ENCODE measurements around the gene VSTM5.
"Not testable (repeated sequence)": the region's sequence is repeated elsewhere in the genome, so short reads cannot be mapped to it uniquely, and the experiment has no call there.

VSTM5 gene

DNA sequence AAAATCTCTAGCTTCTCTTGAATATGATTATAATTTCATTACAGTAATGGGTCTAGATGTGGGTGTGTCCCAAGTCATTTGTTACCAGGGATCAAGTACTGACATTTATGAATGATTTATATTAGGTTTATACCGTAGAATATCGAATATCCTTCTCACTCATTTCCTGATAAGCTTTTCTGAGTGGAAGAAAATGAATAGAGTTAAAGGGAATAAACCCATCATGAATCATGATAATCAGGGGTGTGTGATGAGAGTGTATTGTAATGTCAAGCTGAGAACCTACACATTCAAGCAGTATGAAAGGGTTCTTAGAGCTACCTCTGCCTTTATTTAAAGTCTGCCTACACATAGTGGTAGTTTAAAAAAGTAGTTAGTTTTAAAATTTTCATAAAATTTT is 49.1 kb downstream of the VSTM5 start:
- in situ Hi-C loops (cut with HindIII; ENCODE audit: low sequenced_read_pairs), result no loop called here

DNA sequence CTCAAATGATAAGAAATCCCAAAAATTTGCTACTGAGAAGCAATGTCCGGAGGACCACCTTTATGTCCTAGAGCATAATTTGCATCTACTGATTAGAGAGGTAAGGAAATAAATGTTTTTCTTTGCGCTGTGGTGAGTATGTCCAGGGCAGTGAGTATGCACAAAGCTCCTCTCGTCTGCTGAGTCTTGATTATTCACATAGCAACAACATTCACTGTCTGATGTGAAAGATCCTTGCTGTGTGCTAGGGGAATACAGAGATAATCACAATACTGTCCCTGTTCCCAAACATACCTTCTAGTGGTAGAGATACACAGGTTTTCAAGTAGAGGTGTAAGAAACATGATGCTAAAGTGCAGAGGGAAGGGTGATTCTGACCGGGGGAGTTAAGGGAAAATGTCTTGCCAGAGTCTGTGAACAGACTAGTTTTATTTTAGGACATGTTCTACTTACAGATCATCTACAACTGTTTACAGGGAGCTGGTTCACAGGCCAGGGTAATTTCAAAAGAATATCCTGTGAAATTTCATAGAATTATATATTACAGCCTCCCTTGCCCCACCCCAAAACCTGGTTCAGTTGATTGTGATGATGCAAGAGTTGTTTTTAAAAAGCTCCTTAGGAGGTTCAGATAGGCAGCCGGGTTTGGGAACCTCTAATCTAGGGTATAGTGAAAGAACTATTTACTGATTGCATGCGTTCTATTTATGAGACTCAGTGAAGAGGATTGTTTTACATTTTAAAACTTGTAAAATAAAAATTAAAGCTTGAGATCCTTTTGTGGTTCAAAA is 53.8 kb downstream of the VSTM5 start:
- in situ Hi-C loops (cut with HindIII; ENCODE audit: low sequenced_read_pairs), result no loop called here

GRCh38 chr11:93791493-93791892 is 58.9 kb downstream of the VSTM5 start:
- in situ Hi-C loops (cut with HindIII; ENCODE audit: low sequenced_read_pairs), result no loop called here

DNA sequence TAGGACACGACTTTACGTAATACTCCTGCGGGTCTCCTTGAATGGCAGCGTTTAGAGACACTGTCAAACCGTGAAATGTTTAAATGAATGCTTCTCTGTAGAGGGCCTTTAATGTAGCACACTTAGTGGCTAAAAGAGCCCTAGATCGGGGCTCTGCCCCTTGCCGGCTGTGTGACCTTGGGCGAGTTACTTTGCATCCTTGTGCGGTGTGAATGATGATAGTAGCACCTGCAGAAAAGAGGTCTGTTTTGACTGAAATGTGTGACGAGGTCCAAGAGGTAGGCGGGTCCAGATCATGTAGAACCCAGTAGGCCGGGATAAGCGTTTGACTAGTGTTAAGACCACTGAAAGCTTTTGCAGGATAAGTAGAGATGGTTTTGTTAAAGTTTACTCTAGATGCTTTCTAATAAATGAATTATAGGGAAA is 65.5 kb downstream of the VSTM5 start:
- in situ Hi-C loops (cut with HindIII; ENCODE audit: low sequenced_read_pairs), result no loop called here

GRCh38 chr11:93784145-93784934 is 66.1 kb downstream of the VSTM5 start, which contains the start of gene MED17:
TSS of gene MED17 (plus strand) at chr11:93784282. CDS start at chr11:93784514, 232 bp downstream.
- in situ Hi-C loops (cut with HindIII; ENCODE audit: low sequenced_read_pairs), result no loop called here

DNA sequence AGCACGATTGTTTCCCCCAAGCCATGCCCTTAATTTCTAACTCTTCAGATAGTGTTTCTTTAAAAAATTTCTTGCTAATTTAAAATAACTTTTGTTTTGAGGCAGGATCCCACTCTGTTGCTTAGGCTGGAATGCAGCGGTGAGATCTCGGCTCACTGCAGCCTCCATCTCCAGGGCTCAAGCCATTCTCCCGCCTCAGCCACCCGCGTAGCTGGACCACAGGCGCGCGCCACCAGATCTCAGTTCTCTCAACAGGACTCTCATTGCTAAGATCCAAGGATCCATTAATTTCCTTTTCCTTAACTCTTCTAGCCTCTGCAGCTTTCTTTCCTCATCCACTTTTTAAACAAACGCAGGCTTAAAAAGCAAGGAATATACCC is 66.7 kb downstream of the VSTM5 start:
- in situ Hi-C loops (cut with HindIII; ENCODE audit: low sequenced_read_pairs), result no loop called here

GRCh38 chr11:93783362-93783761 is 67.1 kb downstream of the VSTM5 start:
- in situ Hi-C loops (cut with HindIII; ENCODE audit: low sequenced_read_pairs), result no loop called here

- in situ Hi-C loops (cut with HindIII; ENCODE audit: low sequenced_read_pairs), result no loop called here
Measured at GRCh38 chr11:93775289-93775688, 75.1 kb downstream of the VSTM5 start.

DNA sequence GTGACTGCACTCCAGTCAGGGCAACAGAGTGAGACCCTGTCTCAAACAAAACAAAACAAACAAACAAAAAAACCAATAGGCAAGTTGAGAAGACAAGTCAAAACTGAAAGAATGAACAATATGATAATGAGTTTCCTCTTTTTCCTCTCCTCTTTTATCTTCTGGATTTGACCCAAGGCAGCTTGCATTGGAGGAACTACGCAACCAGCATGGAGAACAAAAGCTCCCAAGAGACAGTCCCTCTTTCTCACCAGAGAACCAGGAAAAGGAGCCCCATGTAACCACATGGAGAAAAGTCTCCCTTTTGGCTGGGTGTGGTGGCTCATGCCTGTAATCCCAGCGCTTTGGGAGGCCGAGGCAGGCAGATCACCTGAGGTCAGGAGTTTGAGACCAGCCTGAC is 75.9 kb downstream of the VSTM5 start:
- in situ Hi-C loops (cut with HindIII; ENCODE audit: low sequenced_read_pairs), result not testable (repeated sequence)

DNA sequence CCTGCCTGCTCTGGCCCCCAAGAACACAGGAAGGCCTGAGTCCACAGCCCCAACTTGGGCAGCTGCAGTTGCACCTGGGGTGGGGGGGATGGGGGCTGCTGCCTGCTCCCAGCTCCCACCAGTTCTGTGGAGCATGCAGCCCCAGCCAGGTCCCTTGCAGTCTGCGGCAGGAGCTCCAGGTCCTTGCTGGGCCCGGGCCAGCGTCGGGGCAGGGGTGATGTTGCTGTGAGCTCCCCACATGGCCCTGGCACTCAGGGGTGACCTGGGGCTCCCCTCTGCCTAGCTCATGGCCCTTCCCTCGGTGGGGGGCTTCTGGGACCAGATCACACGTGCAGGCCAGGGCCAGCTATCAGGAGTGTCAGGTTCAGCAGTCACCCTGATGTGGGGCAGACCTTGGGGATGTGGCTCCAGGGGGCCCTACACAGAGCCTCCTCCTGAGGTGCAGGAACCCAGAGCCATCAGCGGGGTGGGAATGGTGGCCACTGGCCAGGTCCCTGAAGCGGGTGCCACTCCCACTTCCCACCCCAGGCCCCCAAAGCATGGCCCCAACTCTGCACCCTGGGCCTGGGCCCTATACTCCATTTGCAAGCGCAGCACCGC is 76.7 kb downstream of the VSTM5 start:
- in situ Hi-C loops (cut with HindIII; ENCODE audit: low sequenced_read_pairs), result no loop called here

- in situ Hi-C loops (cut with HindIII; ENCODE audit: low sequenced_read_pairs), result no loop called here
Measured at GRCh38 chr11:93773045-93773477, 77.4 kb downstream of the VSTM5 start.

DNA sequence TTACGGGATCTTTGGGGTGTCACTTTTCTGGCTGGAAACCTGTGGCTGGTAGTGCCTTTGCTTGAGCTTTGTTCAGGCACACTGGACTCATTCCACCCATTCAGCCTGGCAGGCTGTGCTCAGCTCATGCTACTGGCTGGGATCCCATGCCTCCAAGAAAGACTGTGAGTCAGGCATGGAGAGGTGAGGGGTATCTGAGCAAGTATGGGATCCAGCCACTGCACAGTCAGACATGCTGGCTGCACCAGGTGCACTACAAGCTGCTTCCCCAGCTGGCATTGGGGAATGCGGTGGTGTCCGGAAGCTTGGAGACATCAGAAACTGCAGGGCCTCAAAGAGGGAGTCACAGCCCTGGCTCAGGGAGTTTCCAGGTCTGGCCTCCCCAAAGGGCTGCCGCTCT is 78.3 kb downstream of the VSTM5 start:
- in situ Hi-C loops (cut with HindIII; ENCODE audit: low sequenced_read_pairs), result no loop called here

- in situ Hi-C loops (cut with HindIII; ENCODE audit: low sequenced_read_pairs), result no loop called here
Measured at GRCh38 chr11:93770160-93770559, 80.3 kb downstream of the VSTM5 start.

All from DLD1 (cell line).